Neural crest cell (in vitro differentiated cells): ENCODE results near the gene SLC35F1. TPM values are rescaled to one million over a fixed set of nuclear protein-coding genes. Genes with fewer than 3 reads are reported as not detected.

Experiments used
- DNase-seq: peaks from one replicate; pipeline ENCODE4 v3.0.0; 2021; ENCODE audit warnings: low read depth, mixed read lengths, low spot score
- H3K27ac Mint-ChIP-seq: one replicate; pipeline ENCODE4 v1.8.0; 2021; ENCODE audit warnings: mild to moderate bottlenecking, mixed read lengths; ENCODE audit not compliant: unreplicated experiment
- H3K27me3 Mint-ChIP-seq: 2 replicates; pipeline ENCODE4 v1.8.0; 2021; ENCODE audit warnings: low read depth, mild to moderate bottlenecking, mixed read lengths
- H3K36me3 Mint-ChIP-seq: 2 replicates; pipeline ENCODE4 v1.8.0; 2021; ENCODE audit warnings: low read depth, mild to moderate bottlenecking, mixed read lengths
- H3K4me1 Mint-ChIP-seq: 2 replicates; pipeline ENCODE4 v1.8.0; 2021; ENCODE audit warnings: mixed read lengths
- H3K4me3 Mint-ChIP-seq: one replicate; pipeline ENCODE4 v1.8.0; 2021; ENCODE audit warnings: mild to moderate bottlenecking, mixed read lengths
- H3K9me3 Mint-ChIP-seq: 2 replicates; pipeline ENCODE4 v1.8.0; 2021; ENCODE audit warnings: mixed read lengths
- CTCF ChIP-seq: fragments of 200-600 bp; sonication (generic); conservative IDR thresholded peaks from 2 replicates; pipeline ENCODE4 v1.5.0; 2021; ENCODE audit warnings: antibody characterized with exemption, mild to moderate bottlenecking
- total RNA-seq: library from RNA; stranded (reverse); gene quantifications from 2 replicates; pipeline ENCODE4 v1.2.1, GENCODE V29; 2021

Gene SLC35F1
- total RNA-seq, 1 donor from 2014 or later: 41.4 TPM

- DNase-seq: peak; percentile 29
- TF ChIP-seq CTCF: peak; percentile 82
- no peak overlapping the region for H3K4me3 Mint-ChIP-seq
- H3K4me1 Mint-ChIP-seq: peaks cover 35% of the 10 kb centered on the region
- peaks cover 12% of the 10 kb centered on the region for H3K36me3 Mint-ChIP-seq
- no peaks in the 10 kb centered on the region for H3K27me3 Mint-ChIP-seq
- peak overlapping the region; percentile 38 for H3K27ac Mint-ChIP-seq
- H3K9me3 Mint-ChIP-seq: peaks cover 10% of the 10 kb centered on the region
These were observed 69.1 kb downstream of the SLC35F1 start for GRCh38 chr6:117976030-117976651.

GRCh38 chr6:117985916-117986315 lies 78.9 kb downstream of the SLC35F1 start:
- DNase-seq: no peak
- Mint-ChIP-seq H3K36me3 (peaks cover 3% of the 10 kb centered on the region), H3K27me3 (no peaks in the 10 kb centered on the region), H3K4me3 (no peak overlapping the region), H3K9me3 (peaks cover 3% of the 10 kb centered on the region), H3K4me1 (peaks cover 60% of the 10 kb centered on the region), H3K27ac (peak overlapping the region; percentile 24)
- no peak for TF ChIP-seq CTCF

GRCh38 chr6:117986396-117986795 lies 79.3 kb downstream of the SLC35F1 start:
- H3K4me3 Mint-ChIP-seq: no peak overlapping the region
- no peak overlapping the region for H3K27ac Mint-ChIP-seq
- H3K4me1 Mint-ChIP-seq: peaks cover 58% of the 10 kb centered on the region
- TF ChIP-seq CTCF: no peak
- DNase-seq: no peak
- H3K9me3 Mint-ChIP-seq: peaks cover 3% of the 10 kb centered on the region
- no peaks in the 10 kb centered on the region for H3K36me3 Mint-ChIP-seq
- no peaks in the 10 kb centered on the region for H3K27me3 Mint-ChIP-seq

GRCh38 chr6:117989086-117989485 lies 82.0 kb downstream of the SLC35F1 start:
- Mint-ChIP-seq H3K27ac (peak overlapping the region; percentile 32), H3K4me1 (peaks cover 72% of the 10 kb centered on the region), H3K9me3 (peaks cover 3% of the 10 kb centered on the region), H3K4me3 (peak overlapping the region; percentile 54), H3K27me3 (no peaks in the 10 kb centered on the region), H3K36me3 (peaks cover under 1% of the 10 kb centered on the region)
- DNase-seq: no peak
- TF ChIP-seq CTCF: no peak

GRCh38 chr6:117990151-117990550 lies 83.1 kb downstream of the SLC35F1 start:
- peaks cover 3% of the 10 kb centered on the region for H3K36me3 Mint-ChIP-seq
- no peak overlapping the region for H3K27ac Mint-ChIP-seq
- peaks cover 67% of the 10 kb centered on the region for H3K4me1 Mint-ChIP-seq
- TF ChIP-seq CTCF: no peak
- H3K4me3 Mint-ChIP-seq: no peak overlapping the region
- DNase-seq: no peak
- H3K9me3 Mint-ChIP-seq: peaks cover 3% of the 10 kb centered on the region
- H3K27me3 Mint-ChIP-seq: no peaks in the 10 kb centered on the region
